Activated naive CD4-positive, alpha-beta T cell treated with anti-CD3 and anti-CD28 coated beads, Interleukin-2, amount 50 U/mL, for 72 hours (primary cell): Measurements from ENCODE around the gene DCAF17. TPM values are rescaled to one million over a fixed set of nuclear protein-coding genes. Genes with fewer than 3 reads are reported as not detected.
"Not testable (repeated sequence)": the region's sequence is repeated elsewhere in the genome, so short reads cannot be mapped to it uniquely, and the experiment has no call there.

Experiments
- ATAC-seq, 2 donors: fragments of 150-1000 bp; cut with Tn5 transposase; 2 replicates each; pipeline ENCODE4 v1.10.0; 2021; ENCODE audit warnings: mild to moderate bottlenecking in 2 of 2, moderate library complexity in 2 of 2
- DNase-seq, 2 donors: peaks; one replicate each; pipeline ENCODE4 v3.0.0; 2021 to 2022; ENCODE audit warnings: low spot score in 2 of 2
- H3K27ac Mint-ChIP-seq, 2 donors: one replicate each; pipeline ENCODE4 v1.8.0; 2022; ENCODE audit warnings: mild to moderate bottlenecking in 2 of 2, mixed read lengths in 2 of 2
- H3K36me3 Mint-ChIP-seq, 2 donors: one replicate each; pipeline ENCODE4 v1.8.0; 2022; ENCODE audit warnings: mixed read lengths in 2 of 2
- H3K9me3 Mint-ChIP-seq, 2 donors: one replicate each; pipeline ENCODE4 v1.8.0; 2022; ENCODE audit warnings: mixed read lengths in 2 of 2
- total RNA-seq, 2 donors: library from RNA; stranded (reverse); gene quantifications; one replicate each; pipeline ENCODE4 v1.2.3, GENCODE V29; 2022

The DCAF17 gene
- total RNA-seq, 2 donors from 2014 or later: 15.8 to 17.6 TPM

GRCh38 chr2:171479154-171479814 lies 45.3 kb downstream of the DCAF17 start:
- H3K27ac Mint-ChIP-seq: no peak overlapping the region
- H3K36me3 Mint-ChIP-seq: peaks cover 6 to 21% of the 10 kb centered on the region in 2 donors
- no peaks in the 10 kb centered on the region for H3K9me3 Mint-ChIP-seq
- ATAC-seq (peak in 1 of 2 donors; percentile 71), DNase-seq (no peak)

- Mint-ChIP-seq H3K9me3 (no peaks in the 10 kb centered on the region), H3K27ac (no peak overlapping the region), H3K36me3 (peaks cover 15 to 16% of the 10 kb centered on the region in 2 donors)
- ATAC-seq (no peak), DNase-seq (no peak)
Observed at GRCh38 chr2:171480908-171481307, 46.9 kb downstream of the DCAF17 start.

GRCh38 chr2:171482308-171482707 lies 48.3 kb downstream of the DCAF17 start:
- H3K27ac Mint-ChIP-seq: no peak overlapping the region
- DNase-seq: no peak
- H3K36me3 Mint-ChIP-seq: peaks cover 15 to 16% of the 10 kb centered on the region in 2 donors
- no peak for ATAC-seq
- H3K9me3 Mint-ChIP-seq: no peaks in the 10 kb centered on the region

GRCh38 chr2:171482877-171483276 lies 48.9 kb downstream of the DCAF17 start:
- Mint-ChIP-seq H3K36me3 (peaks cover 16 to 21% of the 10 kb centered on the region in 2 donors), H3K27ac (no peak overlapping the region), H3K9me3 (no peaks in the 10 kb centered on the region)
- ATAC-seq (no peak), DNase-seq (no peak)

GRCh38 chr2:171483793-171484192 lies 49.8 kb downstream of the DCAF17 start:
- Mint-ChIP-seq H3K36me3 (peaks cover 21 to 30% of the 10 kb centered on the region in 2 donors), H3K27ac (no peak overlapping the region), H3K9me3 (peaks cover 5 to 6% of the 10 kb centered on the region in 2 donors)
- ATAC-seq (no peak), DNase-seq (no peak)

DNA sequence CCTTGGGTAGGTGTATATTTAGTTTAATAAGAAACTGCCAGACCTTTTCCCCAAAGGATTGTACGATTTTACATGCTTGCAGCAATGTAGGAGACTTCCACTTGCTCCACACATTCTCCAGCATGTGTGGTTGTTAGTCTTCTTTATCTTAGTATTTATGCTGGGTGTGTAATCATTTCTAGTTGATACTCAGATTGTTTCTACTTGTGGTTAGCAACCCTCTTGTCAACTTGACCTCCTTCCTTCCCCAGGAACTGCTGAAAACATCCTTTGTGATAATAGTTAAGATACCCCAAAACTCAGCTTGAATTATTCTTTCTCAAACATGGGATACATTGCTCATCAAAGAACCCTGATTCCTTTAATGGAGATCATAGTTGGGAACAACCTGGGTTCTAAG lies 51.1 kb downstream of the DCAF17 start:
- H3K36me3 Mint-ChIP-seq: peaks cover 22 to 35% of the 10 kb centered on the region in 2 donors
- no peak for ATAC-seq
- no peak overlapping the region for H3K27ac Mint-ChIP-seq
- DNase-seq: no peak
- peaks cover 5 to 11% of the 10 kb centered on the region in 2 donors for H3K9me3 Mint-ChIP-seq

GRCh38 chr2:171487201-171487600 lies 53.2 kb downstream of the DCAF17 start:
- ATAC-seq (no peak), DNase-seq (no peak)
- H3K27ac Mint-ChIP-seq: no peak overlapping the region
- H3K36me3 Mint-ChIP-seq: peaks cover 19 to 29% of the 10 kb centered on the region in 2 donors
- peaks cover 5 to 11% of the 10 kb centered on the region in 2 donors for H3K9me3 Mint-ChIP-seq

DNA sequence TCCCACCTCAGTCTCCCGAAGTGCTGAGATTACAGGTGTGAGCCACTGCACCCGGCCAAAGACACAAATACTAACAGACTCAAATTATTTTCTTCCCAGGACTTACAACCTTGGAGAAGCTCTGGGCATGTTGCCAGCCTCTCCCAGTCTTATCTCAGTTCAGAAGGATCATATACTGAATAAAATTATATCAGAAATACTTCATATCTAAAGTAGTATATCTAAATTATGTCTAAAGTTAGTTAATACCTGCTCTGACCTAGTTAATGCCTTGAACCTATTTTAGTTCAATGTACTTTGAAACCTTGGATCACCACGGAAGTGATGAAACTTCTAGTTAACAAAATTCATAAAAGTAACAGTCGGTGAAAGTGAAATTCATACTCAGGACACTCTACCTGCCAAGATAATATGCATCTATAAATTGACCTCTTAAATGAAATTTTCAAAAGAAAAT lies 53.8 kb downstream of the DCAF17 start:
- no peak overlapping the region for H3K27ac Mint-ChIP-seq
- H3K36me3 Mint-ChIP-seq: peaks cover 19 to 29% of the 10 kb centered on the region in 2 donors
- ATAC-seq (no peak), DNase-seq (no peak)
- peaks cover 5 to 11% of the 10 kb centered on the region in 2 donors for H3K9me3 Mint-ChIP-seq

GRCh38 chr2:171490577-171490976 lies 56.6 kb downstream of the DCAF17 start:
- Mint-ChIP-seq H3K9me3 (peaks cover 5 to 11% of the 10 kb centered on the region in 2 donors), H3K27ac (no peak overlapping the region), H3K36me3 (peaks cover 12 to 20% of the 10 kb centered on the region in 2 donors)
- ATAC-seq (no peak), DNase-seq (no peak)

- ATAC-seq (no peak), DNase-seq (no peak)
- Mint-ChIP-seq H3K27ac (no peak overlapping the region), H3K9me3 (peaks cover 5 to 11% of the 10 kb centered on the region in 2 donors), H3K36me3 (peaks cover 15 to 20% of the 10 kb centered on the region in 2 donors)
Observed at GRCh38 chr2:171491292-171491691, 57.3 kb downstream of the DCAF17 start.

- Mint-ChIP-seq H3K9me3 (peaks cover 11 to 12% of the 10 kb centered on the region in 2 donors), H3K27ac (no peak overlapping the region), H3K36me3 (peaks cover 16 to 23% of the 10 kb centered on the region in 2 donors)
- no peak for ATAC-seq
- no peak for DNase-seq
Observed at GRCh38 chr2:171492664-171493063, 58.6 kb downstream of the DCAF17 start.

DNA sequence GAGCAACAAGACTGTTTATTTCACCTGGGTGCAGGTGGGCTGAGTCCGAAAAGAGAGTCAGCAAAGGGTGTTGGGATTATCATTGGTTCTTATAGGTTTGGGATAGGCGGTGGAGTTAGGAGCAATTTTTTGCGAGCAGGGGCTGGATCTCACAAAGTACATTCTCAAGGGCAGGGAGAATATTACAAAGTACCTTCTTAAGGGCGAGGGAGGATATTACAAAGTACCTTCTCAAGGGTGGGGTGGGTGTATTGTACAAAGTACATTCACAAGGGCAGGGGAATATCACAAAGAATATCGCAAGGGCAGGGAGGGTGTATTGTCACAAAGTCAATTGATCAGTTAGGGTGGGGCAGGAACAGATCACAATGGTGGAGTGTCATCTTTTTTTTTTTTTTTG lies 63.6 kb downstream of the DCAF17 start:
- peaks cover 0 to 12% of the 10 kb centered on the region in 2 donors for H3K36me3 Mint-ChIP-seq
- H3K27ac Mint-ChIP-seq, H3K9me3 Mint-ChIP-seq, ATAC-seq, DNase-seq: not testable (repeated sequence)

GRCh38 chr2:171505374-171505773 lies 71.3 kb downstream of the DCAF17 start:
- H3K36me3 Mint-ChIP-seq: no peaks in the 10 kb centered on the region
- DNase-seq: no peak
- peaks cover 0 to 10% of the 10 kb centered on the region in 2 donors for H3K9me3 Mint-ChIP-seq
- H3K27ac Mint-ChIP-seq: no peak overlapping the region
- no peak for ATAC-seq

- DNase-seq (no peak), ATAC-seq (peak; percentile 57 to 68)
- no peaks in the 10 kb centered on the region for H3K36me3 Mint-ChIP-seq
- peaks cover 0 to 5% of the 10 kb centered on the region in 2 donors for H3K9me3 Mint-ChIP-seq
- peak overlapping the region in 1 of 2 donors; percentile 14 for H3K27ac Mint-ChIP-seq
Observed at GRCh38 chr2:171509945-171510731, 76.1 kb downstream of the DCAF17 start.

- H3K27ac Mint-ChIP-seq: no peak overlapping the region
- no peaks in the 10 kb centered on the region for H3K9me3 Mint-ChIP-seq
- ATAC-seq (no peak), DNase-seq (no peak)
- no peaks in the 10 kb centered on the region for H3K36me3 Mint-ChIP-seq
Observed at GRCh38 chr2:171512014-171512413, 78.0 kb downstream of the DCAF17 start.

- ATAC-seq (no peak), DNase-seq (no peak)
- H3K27ac Mint-ChIP-seq: no peak overlapping the region
- no peaks in the 10 kb centered on the region for H3K9me3 Mint-ChIP-seq
- no peaks in the 10 kb centered on the region for H3K36me3 Mint-ChIP-seq
Observed at GRCh38 chr2:171512683-171513195, 78.7 kb downstream of the DCAF17 start.

DNA sequence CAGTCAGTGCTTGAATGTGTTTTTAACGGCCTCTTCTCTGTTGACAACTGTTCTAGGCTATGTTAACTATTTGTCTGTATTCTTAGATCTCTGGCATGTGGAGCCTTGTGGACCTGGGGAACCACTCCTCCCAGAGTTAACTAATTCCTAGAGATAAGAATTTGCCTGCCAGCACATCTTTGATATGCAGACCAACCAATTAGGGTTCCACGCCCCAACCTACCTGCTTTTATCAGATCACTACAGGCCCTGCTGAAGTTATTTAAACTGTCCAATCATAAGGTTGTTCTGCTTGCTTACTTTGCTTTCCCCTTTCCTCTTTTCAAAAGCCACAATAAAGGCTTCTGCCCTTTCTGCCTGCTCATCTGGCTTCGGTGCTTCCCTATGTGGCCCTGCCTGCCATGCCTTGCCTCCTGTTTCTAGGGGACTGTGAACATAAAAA lies 79.7 kb downstream of the DCAF17 start:
- H3K36me3 Mint-ChIP-seq: no peaks in the 10 kb centered on the region
- DNase-seq: no peak
- no peak overlapping the region for H3K27ac Mint-ChIP-seq
- H3K9me3 Mint-ChIP-seq: no peaks in the 10 kb centered on the region
- ATAC-seq: no peak
